CD14-positive monocyte (primary cell): ENCODE measurements around the gene UGT2B17. TPM values are rescaled to one million over a fixed set of nuclear protein-coding genes. Genes with fewer than 3 reads are reported as not detected.
"Not testable (repeated sequence)": the region's sequence is repeated elsewhere in the genome, so short reads cannot be mapped to it uniquely, and the experiment has no call there.

ENCODE experiments used
- DNase-seq, 3 donors: peaks; one replicate each; pipeline ENCODE4 v3.0.0-alpha.2; 2011 to 2022
- H2AFZ ChIP-seq: 2 replicates; pipeline ENCODE4 v1.6.0; 2012; ENCODE audit warnings: mild to moderate bottlenecking, low read depth, low read length, inconsistent platforms; ENCODE audit not compliant: insufficient read depth, poor library complexity, severe bottlenecking
- H3K27ac ChIP-seq, 2 donors: 1 replicate in 1 of 2; 2 replicates in 1 of 2; pipeline ENCODE4 v1.5.1; 2012 to 2013; ENCODE audit warnings: low read length in 2 of 2, control low read depth in 1 of 2, inconsistent platforms in 1 of 2, low read depth in 1 of 2, mild to moderate bottlenecking in 1 of 2
- H3K27me3 ChIP-seq, 2 donors: one replicate each; pipeline versions ENCODE4 v1.6.0 to v1.6.1; 2011 to 2013; ENCODE audit warnings: low read length in 2 of 2; ENCODE audit not compliant: control insufficient read depth in 2 of 2, insufficient read depth in 2 of 2
- H3K36me3 ChIP-seq, 2 donors: replicated peaks in 1 of 2; 1 replicate in 1 of 2; 2 replicates in 1 of 2; pipeline versions ENCODE4 v1.5.1 to v1.6.1; 2012 to 2013; ENCODE audit warnings: low read length in 2 of 2, control low read depth in 1 of 2, inconsistent platforms in 1 of 2, mild to moderate bottlenecking in 1 of 2; ENCODE audit not compliant: insufficient read depth in 2 of 2, control insufficient read depth in 1 of 2
- H3K4me1 ChIP-seq, 2 donors: 1 replicate in 1 of 2; 2 replicates in 1 of 2; pipeline versions ENCODE4 v1.5.1 to v1.6.1; 2012 to 2013; ENCODE audit warnings: low read length in 2 of 2, control low read depth in 1 of 2, inconsistent platforms in 1 of 2, mild to moderate bottlenecking in 1 of 2, moderate library complexity in 1 of 2; ENCODE audit not compliant: insufficient read depth in 2 of 2, control insufficient read depth in 1 of 2
- H3K4me2 ChIP-seq: replicated peaks from 2 replicates; pipeline ENCODE3; 2012; ENCODE audit warnings: low read length, moderate library complexity, mild to moderate bottlenecking; ENCODE audit not compliant: poor library complexity, severe bottlenecking; ENCODE audit errors: extremely low read depth
- H3K4me3 ChIP-seq, 3 experiments: fragments of 200-600 bp in 1 of 3; sonication (generic) in 1 of 3; replicated peaks in 1 of 3; 1 replicate in 2 of 3; 2 replicates in 1 of 3; pipeline ENCODE4 v1.5.1; 2011 to 2013; ENCODE audit warnings: low read length in 3 of 3, mild to moderate bottlenecking in 3 of 3, control low read depth in 2 of 3, low read depth in 2 of 3, inconsistent platforms in 1 of 3, moderate library complexity in 1 of 3
- H3K79me2 ChIP-seq: 2 replicates; pipeline ENCODE4 v1.6.0; 2012; ENCODE audit warnings: mild to moderate bottlenecking, control low read depth, inconsistent platforms, low read length, moderate library complexity; ENCODE audit not compliant: insufficient read depth
- H3K9ac ChIP-seq: 2 replicates; pipeline ENCODE4 v1.6.0; 2017; ENCODE audit warnings: low read length, mild to moderate bottlenecking; ENCODE audit not compliant: insufficient read depth, poor library complexity, severe bottlenecking
- H3K9me3 ChIP-seq, 2 donors: replicated peaks in 1 of 2; 1 replicate in 1 of 2; 2 replicates in 1 of 2; pipeline versions ENCODE4 v1.5.1 to v1.6.1; 2012 to 2013; ENCODE audit warnings: low read length in 2 of 2, control low read depth in 1 of 2; ENCODE audit not compliant: control insufficient read depth in 1 of 2, insufficient read depth in 1 of 2
- H4K20me1 ChIP-seq: 2 replicates; pipeline ENCODE4 v1.6.0; 2012; ENCODE audit warnings: mild to moderate bottlenecking, low read length, control low read depth, moderate library complexity; ENCODE audit not compliant: insufficient read depth
- H3K27ac Mint-ChIP-seq, 7 donors: one replicate each; pipeline ENCODE4 v1.8.0; 2020; ENCODE audit warnings: mild to moderate bottlenecking in 7 of 7, mixed read lengths in 7 of 7, moderate library complexity in 6 of 7, inconsistent platforms in 2 of 7
- H3K27me3 Mint-ChIP-seq, 3 donors: one replicate each; pipeline ENCODE4 v1.8.0; 2021 to 2022; ENCODE audit warnings: low read depth in 3 of 3, mild to moderate bottlenecking in 3 of 3, mixed read lengths in 3 of 3, moderate library complexity in 3 of 3, inconsistent platforms in 1 of 3
- H3K36me3 Mint-ChIP-seq, 2 donors: one replicate each; pipeline ENCODE4 v1.8.0; 2020; ENCODE audit warnings: mixed read lengths in 2 of 2, inconsistent platforms in 1 of 2, mild to moderate bottlenecking in 1 of 2
- H3K4me1 Mint-ChIP-seq: one replicate; pipeline ENCODE4 v1.8.0; 2020; ENCODE audit warnings: mild to moderate bottlenecking, mixed read lengths
- H3K4me3 Mint-ChIP-seq, 2 donors: one replicate each; pipeline ENCODE4 v1.8.0; 2020; ENCODE audit warnings: mild to moderate bottlenecking in 2 of 2, mixed read lengths in 2 of 2, moderate library complexity in 1 of 2
- H3K9me3 Mint-ChIP-seq, 7 donors: one replicate each; pipeline ENCODE4 v1.8.0; 2020 to 2022; ENCODE audit warnings: mixed read lengths in 7 of 7, mild to moderate bottlenecking in 6 of 7, moderate library complexity in 6 of 7, inconsistent platforms in 2 of 7
- WGBS: methylation state at CpG from one replicate; pipeline ENCODE4 v1.1.5; 2013; ENCODE audit warnings: missing lambda C conversion rate; ENCODE audit not compliant: insufficient coverage; 5-methylcytosine and 5-hydroxymethylcytosine counted together
- intact Hi-C, 2 donors: fragments of 100-400 bp; cut with micrococcal nuclease; formaldehyde crosslinking; loops; one replicate each; pipeline versions ENCODE4 v1.15.0 to v1.15.1; 2023
- polyA plus RNA-seq, 3 donors: library from polyadenylated mRNA; depleted of rRNA in 1 of 3; unstranded in 2 of 3; stranded (reverse) in 1 of 3; fragments of 300-500 nt in 2 of 3; fragments of >200 nt in 1 of 3; fragmentation: Illumina TruSeq in 2 of 3; gene quantifications; 1 replicate in 2 of 3; 2 replicates in 1 of 3; pipeline ENCODE4 v1.2.3, GENCODE V29; 2012 to 2021

The UGT2B17 gene
- polyA plus RNA-seq, 3 donors: not detected

DNA sequence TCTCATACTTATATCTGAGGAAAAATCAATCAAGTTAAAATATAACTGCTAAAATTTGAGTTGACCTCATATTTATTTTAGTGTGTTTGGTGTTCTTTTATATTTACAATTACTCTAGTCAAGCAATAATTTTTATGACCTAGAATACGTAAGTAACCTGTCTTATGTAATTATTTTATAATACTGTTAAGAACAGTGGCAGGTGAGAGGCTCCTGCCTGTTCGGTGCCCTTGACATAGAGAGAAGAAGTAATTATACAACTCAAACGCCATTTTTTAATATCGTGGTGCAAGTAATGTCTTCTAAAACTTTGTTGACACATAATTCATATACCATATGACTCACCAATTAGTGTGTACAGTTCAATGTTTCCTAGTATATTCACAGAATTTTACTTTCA is 7.6 kb downstream of the UGT2B17 start:
- H3K4me1 ChIP-seq, H3K79me2 ChIP-seq, DNase-seq, H3K9me3 Mint-ChIP-seq, H3K36me3 Mint-ChIP-seq, H3K9ac ChIP-seq, H3K4me3 ChIP-seq, H3K27me3 ChIP-seq, H3K4me3 Mint-ChIP-seq, H3K9me3 ChIP-seq, H2AFZ ChIP-seq, H3K27ac ChIP-seq, H4K20me1 ChIP-seq, H3K27me3 Mint-ChIP-seq, H3K4me1 Mint-ChIP-seq, H3K36me3 ChIP-seq, H3K27ac Mint-ChIP-seq, intact Hi-C loops, H3K4me2 ChIP-seq: not testable (repeated sequence)
- no CpG with 5 or more reads among the region's 4 CpGs for WGBS

DNA sequence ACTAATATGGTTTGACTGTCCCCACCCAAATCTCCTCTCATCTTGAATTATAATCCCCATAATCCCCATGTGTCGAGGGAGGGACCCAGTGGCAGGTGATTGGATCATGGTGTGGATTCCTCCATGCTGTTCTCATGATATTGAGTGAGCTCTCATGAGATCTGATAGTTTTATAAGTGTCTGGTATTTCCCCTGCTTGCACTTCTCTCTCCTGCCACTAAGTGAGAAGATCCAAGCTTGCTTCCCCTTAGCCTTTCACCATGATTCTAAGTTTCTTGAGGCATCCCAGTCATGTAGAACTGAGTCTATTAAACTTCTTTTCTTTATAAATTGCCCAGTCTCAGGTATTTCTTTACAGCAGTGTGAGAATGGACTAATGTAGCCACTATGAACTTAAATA is 9.8 kb downstream of the UGT2B17 start:
- H3K4me3 ChIP-seq, H3K9me3 ChIP-seq, H3K4me1 ChIP-seq, H3K36me3 ChIP-seq, H3K79me2 ChIP-seq, H3K4me3 Mint-ChIP-seq, H3K4me2 ChIP-seq, DNase-seq, H3K27me3 Mint-ChIP-seq, H3K27me3 ChIP-seq, H3K27ac Mint-ChIP-seq, H4K20me1 ChIP-seq, H2AFZ ChIP-seq, H3K9me3 Mint-ChIP-seq, intact Hi-C loops, H3K36me3 Mint-ChIP-seq, H3K27ac ChIP-seq, H3K4me1 Mint-ChIP-seq, H3K9ac ChIP-seq: not testable (repeated sequence)
- no CpG with 5 or more reads among the region's 1 CpG for WGBS

DNA sequence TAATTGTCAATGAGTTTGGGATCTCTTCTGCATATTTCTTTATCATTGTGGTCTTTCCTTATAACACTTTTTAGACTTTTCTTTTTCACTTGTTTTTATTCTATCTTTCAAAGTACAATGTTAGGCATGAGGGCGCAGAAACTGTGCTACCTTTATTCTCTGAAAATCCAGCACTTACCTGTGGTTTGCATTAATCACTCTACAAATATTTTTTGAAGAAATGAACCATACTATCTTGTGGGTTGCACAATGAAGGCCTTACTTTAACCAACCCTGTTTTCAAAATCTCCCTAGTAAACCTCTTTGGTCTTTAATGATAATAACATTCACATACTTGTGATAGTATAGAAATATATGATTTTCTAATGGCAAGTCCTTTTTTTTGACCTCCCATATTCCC is 11.0 kb downstream of the UGT2B17 start:
- DNase-seq, H3K36me3 Mint-ChIP-seq, H3K4me1 Mint-ChIP-seq, H3K4me3 Mint-ChIP-seq, H3K27ac ChIP-seq, H3K27ac Mint-ChIP-seq, H3K9me3 ChIP-seq, H3K9ac ChIP-seq, intact Hi-C loops, H3K27me3 Mint-ChIP-seq, H4K20me1 ChIP-seq, H2AFZ ChIP-seq, H3K4me3 ChIP-seq, H3K36me3 ChIP-seq, H3K9me3 Mint-ChIP-seq, H3K27me3 ChIP-seq, H3K79me2 ChIP-seq, H3K4me2 ChIP-seq, H3K4me1 ChIP-seq: not testable (repeated sequence)
- no CpG with 5 or more reads among the region's 1 CpG for WGBS

DNA sequence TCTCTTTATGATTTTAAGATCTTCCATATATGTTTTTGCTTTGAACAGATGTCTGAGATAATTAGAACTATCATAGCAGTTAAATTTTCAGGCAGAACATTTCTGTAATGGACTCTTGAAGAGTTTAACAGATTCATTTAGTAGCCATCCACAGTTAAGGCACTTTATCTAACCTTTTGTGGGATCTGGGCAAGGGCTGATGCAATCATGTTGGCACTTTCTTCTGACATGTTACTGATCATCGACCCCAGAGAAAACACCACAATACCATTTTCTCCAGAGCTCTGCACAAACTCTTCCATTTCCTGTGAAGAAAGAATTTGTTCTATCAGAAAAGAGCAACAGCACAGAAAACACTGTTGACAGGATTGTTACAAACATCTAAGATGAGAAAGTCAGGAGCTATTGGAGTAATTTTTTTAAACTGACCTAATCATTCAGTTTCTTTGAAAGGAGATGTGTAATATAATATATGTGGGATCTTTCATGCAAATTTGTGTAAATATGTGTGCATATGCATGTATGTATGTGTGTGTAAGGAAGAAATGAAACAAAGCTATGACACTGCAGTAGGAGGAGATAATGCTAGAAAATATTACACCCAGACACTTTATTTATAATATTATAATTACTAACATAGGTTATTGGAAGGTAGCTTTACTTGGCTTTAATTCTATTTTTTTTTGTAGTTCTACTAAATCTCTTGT is 15.6 kb downstream of the UGT2B17 start:
- WGBS: no CpG with 5 or more reads among the region's 1 CpG
- DNase-seq, H3K4me3 ChIP-seq, H4K20me1 ChIP-seq, H3K27ac Mint-ChIP-seq, H3K36me3 Mint-ChIP-seq, H3K4me3 Mint-ChIP-seq, H3K79me2 ChIP-seq, H3K36me3 ChIP-seq, H3K9ac ChIP-seq, H3K27me3 ChIP-seq, H3K4me1 ChIP-seq, H3K9me3 ChIP-seq, H3K27ac ChIP-seq, H2AFZ ChIP-seq, H3K27me3 Mint-ChIP-seq, intact Hi-C loops, H3K4me1 Mint-ChIP-seq, H3K4me2 ChIP-seq, H3K9me3 Mint-ChIP-seq: not testable (repeated sequence)
